Parathyroid adenoma (tissue), 2 donors: ENCODE data around the gene ACO2.

Experiments
- H2AFZ ChIP-seq: fragments of 300-600 bp; sonication (generic); one replicate; pipeline ENCODE4 v1.7.0; 2017; ENCODE audit warnings: antibody characterized with exemption, mild to moderate bottlenecking
- H3K27ac ChIP-seq: fragments of 300-600 bp; sonication (generic); one replicate; pipeline ENCODE4 v1.7.0; 2017
- H3K27me3 ChIP-seq: fragments of 300-600 bp; sonication (generic); one replicate; pipeline ENCODE4 v1.7.0; 2017; ENCODE audit warnings: low read length; ENCODE audit not compliant: control insufficient read depth, insufficient read depth
- H3K36me3 ChIP-seq: fragments of 300-600 bp; sonication (generic); one replicate; pipeline ENCODE4 v1.7.0; 2017; ENCODE audit warnings: low read length; ENCODE audit not compliant: control insufficient read depth, insufficient read depth
- H3K4me1 ChIP-seq: fragments of 300-600 bp; sonication (generic); one replicate; pipeline ENCODE4 v1.7.0; 2017; ENCODE audit warnings: control low read depth
- H3K4me2 ChIP-seq: fragments of 300-600 bp; sonication (generic); one replicate; pipeline ENCODE4 v1.7.0; 2017; ENCODE audit warnings: low read length
- H3K4me3 ChIP-seq: fragments of 300-600 bp; sonication (generic); one replicate; pipeline ENCODE4 v1.7.0; 2017; ENCODE audit warnings: low read depth, low read length
- H3K79me2 ChIP-seq: fragments of 300-600 bp; sonication (generic); one replicate; pipeline ENCODE4 v1.7.0; 2017; ENCODE audit warnings: control low read depth
- H3K9ac ChIP-seq: fragments of 300-600 bp; sonication (generic); one replicate; pipeline ENCODE4 v1.7.0; 2017; ENCODE audit warnings: mild to moderate bottlenecking
- H3K9me3 ChIP-seq: fragments of 300-600 bp; sonication (generic); one replicate; pipeline ENCODE4 v1.7.0; 2017; ENCODE audit warnings: low read length; ENCODE audit not compliant: control insufficient read depth
- TF ChIP-seq, protein P1 (sequence below): fragments of 300-600 bp; sonication (generic); IDR thresholded peaks from one replicate; pipeline ENCODE4 v1.7.0; 2017; ENCODE audit warnings: antibody characterized with exemption, mild to moderate bottlenecking
- donor health status: primary hyperparathyroidism.

Gene ACO2

DNA sequence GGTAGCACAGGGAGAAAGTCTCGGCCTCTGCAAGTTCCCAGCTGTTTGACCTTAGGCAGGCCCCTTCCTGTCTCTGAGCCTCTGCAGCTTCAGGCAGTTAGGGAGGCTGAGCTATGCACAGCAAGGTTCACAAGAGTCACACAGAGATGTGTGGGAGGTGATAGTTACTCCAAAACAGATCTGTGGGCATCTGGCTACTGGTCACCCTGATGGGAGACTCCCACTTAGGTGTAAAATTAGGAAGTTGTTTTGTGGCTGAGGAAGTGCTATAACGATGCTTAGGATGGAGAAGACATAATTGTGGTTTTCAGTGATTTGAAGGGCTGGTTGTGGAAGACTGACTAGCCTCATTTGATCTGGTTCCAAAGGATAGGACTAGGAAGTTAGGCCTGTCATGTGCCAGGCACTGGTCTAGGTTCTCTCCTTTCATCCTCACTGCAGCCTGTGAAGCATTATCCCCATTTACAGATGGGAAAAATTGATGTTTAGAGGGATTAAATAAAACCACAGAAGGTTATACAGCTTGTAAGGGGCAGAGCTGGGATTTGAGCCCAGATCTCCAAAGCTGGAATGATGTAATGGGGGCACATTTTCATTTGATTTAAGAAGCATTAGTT lies 13.5 kb downstream of the ACO2 start:
- no peak overlapping the region for H3K4me3 ChIP-seq
- H3K27me3 ChIP-seq = no peaks in the 10 kb centered on the region
- TF ChIP-seq, protein P1, sequence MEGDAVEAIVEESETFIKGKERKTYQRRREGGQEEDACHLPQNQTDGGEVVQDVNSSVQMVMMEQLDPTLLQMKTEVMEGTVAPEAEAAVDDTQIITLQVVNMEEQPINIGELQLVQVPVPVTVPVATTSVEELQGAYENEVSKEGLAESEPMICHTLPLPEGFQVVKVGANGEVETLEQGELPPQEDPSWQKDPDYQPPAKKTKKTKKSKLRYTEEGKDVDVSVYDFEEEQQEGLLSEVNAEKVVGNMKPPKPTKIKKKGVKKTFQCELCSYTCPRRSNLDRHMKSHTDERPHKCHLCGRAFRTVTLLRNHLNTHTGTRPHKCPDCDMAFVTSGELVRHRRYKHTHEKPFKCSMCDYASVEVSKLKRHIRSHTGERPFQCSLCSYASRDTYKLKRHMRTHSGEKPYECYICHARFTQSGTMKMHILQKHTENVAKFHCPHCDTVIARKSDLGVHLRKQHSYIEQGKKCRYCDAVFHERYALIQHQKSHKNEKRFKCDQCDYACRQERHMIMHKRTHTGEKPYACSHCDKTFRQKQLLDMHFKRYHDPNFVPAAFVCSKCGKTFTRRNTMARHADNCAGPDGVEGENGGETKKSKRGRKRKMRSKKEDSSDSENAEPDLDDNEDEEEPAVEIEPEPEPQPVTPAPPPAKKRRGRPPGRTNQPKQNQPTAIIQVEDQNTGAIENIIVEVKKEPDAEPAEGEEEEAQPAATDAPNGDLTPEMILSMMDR = no peak
- H3K9ac ChIP-seq = no peak overlapping the region
- H3K4me2 ChIP-seq = no peak overlapping the region
- H2AFZ ChIP-seq = no peak overlapping the region
- peaks cover 62% of the 10 kb centered on the region for H3K79me2 ChIP-seq
- no peaks in the 10 kb centered on the region for H3K9me3 ChIP-seq
- peaks cover 28% of the 10 kb centered on the region for H3K4me1 ChIP-seq
- H3K27ac ChIP-seq = no peak overlapping the region
- no peaks in the 10 kb centered on the region for H3K36me3 ChIP-seq

DNA sequence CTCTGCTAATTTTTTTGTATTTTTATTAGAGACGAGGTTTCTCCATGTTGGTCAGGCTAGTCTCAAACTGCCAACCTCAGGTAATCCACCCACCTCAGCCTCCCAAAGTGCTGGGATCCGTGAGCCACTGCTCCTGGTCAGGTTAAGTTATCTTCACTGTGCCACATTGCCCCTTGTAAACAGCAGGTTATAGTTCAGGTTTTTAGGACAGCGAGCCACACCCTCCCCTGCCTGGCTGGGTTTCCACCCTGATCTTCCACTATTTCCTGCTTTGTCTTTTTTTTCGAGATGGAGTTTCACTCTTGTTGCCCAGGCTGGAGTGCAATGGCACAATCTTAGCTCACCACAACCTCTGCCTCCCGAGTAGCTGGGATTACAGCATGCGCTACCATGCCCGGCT lies 16.1 kb downstream of the ACO2 start:
- Histone ChIP-seq H3K79me2 (peaks cover 37% of the 10 kb centered on the region), H3K36me3 (no peaks in the 10 kb centered on the region), H3K4me1 (peaks cover 35% of the 10 kb centered on the region), H3K4me3 (no peak overlapping the region), H3K4me2 (no peak overlapping the region), H3K27me3 (no peaks in the 10 kb centered on the region), H3K9me3 (no peaks in the 10 kb centered on the region), H3K27ac (no peak overlapping the region), H3K9ac (no peak overlapping the region), H2AFZ (no peak overlapping the region)
- TF ChIP-seq, protein P1 = no peak

DNA sequence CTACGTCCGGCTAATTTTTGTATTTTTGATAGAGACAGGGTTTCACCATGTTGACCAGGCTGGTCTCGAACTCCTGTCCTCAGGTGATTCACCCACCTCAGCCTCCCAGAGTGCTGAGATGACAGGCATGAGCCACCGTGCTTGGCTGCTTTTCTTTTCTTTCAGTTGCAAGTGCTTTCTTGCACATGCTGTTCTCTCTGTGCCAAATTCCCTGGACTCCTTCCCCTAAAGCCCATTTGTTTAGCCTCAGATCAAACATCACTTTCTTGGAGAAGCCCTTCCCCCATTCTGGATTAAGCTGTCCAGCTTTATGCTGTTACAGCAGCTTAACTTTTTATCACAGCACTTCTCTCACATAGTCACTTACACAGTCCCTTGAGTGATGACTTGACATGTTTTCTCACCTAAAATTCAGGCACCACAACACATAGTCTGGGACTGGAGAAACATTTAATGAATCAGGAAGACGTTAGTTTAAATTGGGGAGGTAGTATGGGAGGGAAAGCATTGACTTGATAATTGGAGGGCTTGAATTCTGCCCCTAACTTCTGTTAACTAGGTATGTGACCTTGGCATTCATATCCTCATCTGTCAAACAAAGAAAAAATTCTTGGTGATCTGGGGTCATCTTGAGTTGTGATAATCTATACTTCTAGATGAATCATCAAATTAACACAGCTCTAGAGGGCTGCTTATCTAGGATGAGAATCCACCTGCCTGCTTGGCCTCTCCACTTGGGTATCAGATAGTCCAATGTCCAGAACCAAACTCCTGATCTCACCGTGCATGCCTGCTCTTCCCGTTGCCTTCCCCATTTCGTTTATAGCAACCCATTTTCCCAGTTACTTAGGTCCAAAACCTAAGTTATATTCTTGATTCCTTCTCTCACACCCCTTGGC lies 18.4 kb downstream of the ACO2 start:
- H2AFZ ChIP-seq = no peak overlapping the region
- no peak overlapping the region for H3K4me3 ChIP-seq
- H3K9me3 ChIP-seq = no peaks in the 10 kb centered on the region
- H3K4me1 ChIP-seq = peaks cover 31% of the 10 kb centered on the region
- no peaks in the 10 kb centered on the region for H3K36me3 ChIP-seq
- TF ChIP-seq, protein P1 = no peak
- H3K4me2 ChIP-seq = peak overlapping the region; percentile 36
- H3K27me3 ChIP-seq = no peaks in the 10 kb centered on the region
- H3K27ac ChIP-seq = peak overlapping the region; percentile 79
- peaks cover 20% of the 10 kb centered on the region for H3K79me2 ChIP-seq
- no peak overlapping the region for H3K9ac ChIP-seq

DNA sequence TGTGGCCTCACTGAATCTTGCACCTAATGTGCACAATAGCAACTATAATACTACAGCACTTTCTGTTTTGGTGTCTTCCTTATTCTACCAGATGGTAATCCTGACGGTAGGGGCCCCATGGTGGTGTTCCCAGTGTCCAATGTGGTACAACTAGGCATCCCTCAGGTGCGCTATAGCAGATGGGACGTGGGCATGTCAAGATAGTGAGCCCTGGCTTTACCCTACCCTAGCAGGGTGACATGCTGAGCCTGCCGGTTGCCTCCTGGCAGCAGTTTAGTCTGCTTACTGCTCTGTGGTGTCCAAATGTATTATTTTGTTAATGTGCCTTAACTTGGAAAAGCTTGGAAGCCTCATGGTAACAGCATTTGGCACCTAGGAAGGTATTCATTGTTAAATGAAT lies 19.2 kb downstream of the ACO2 start:
- no peak overlapping the region for H2AFZ ChIP-seq
- no peak overlapping the region for H3K4me3 ChIP-seq
- H3K36me3 ChIP-seq = no peaks in the 10 kb centered on the region
- peak overlapping the region; percentile 36 for H3K4me2 ChIP-seq
- H3K79me2 ChIP-seq = peaks cover 19% of the 10 kb centered on the region
- peaks cover 31% of the 10 kb centered on the region for H3K4me1 ChIP-seq
- no peaks in the 10 kb centered on the region for H3K9me3 ChIP-seq
- TF ChIP-seq, protein P1 = no peak
- H3K9ac ChIP-seq = no peak overlapping the region
- peak overlapping the region; percentile 79 for H3K27ac ChIP-seq
- H3K27me3 ChIP-seq = no peaks in the 10 kb centered on the region
